IMR-90 (cell line): ENCODE results near the gene EIF6. TPM values are rescaled to one million over a fixed set of nuclear protein-coding genes. Genes with fewer than 3 reads are reported as not detected.

ENCODE experiments used
- ATAC-seq: fragments of 200-7000 bp; cut with Tn5 transposase; 2 replicates; pipeline ENCODE4 v1.9.1; 2020; ENCODE audit warnings: low read depth, mild to moderate bottlenecking, moderate library complexity
- BruUV-seq: library from RNA; stranded (reverse); fragments of 400-500 nt; replicated peaks from 2 replicates; lab custom pipeline; 2021; lab: Mats Ljungman, UMichigan
- CTCF ChIA-PET: fragments of 300-600 bp; formaldehyde crosslinking; extraction: SDS; loops from one replicate; lab custom pipeline; 2021; ENCODE audit warnings: antibody characterized with exemption; lab: Yijun Ruan, JAX
- POLR2A ChIA-PET: fragments of 300-600 bp; sonication (Branson Sonifier 250); formaldehyde crosslinking; loops from one replicate; lab custom pipeline; 2022; ENCODE audit warnings: antibody characterized with exemption; ENCODE audit not compliant: unreplicated experiment; lab: Charles Lee
- DNase-seq: peaks from one replicate; pipeline ENCODE4 v3.0.0; 2013
- H2AFZ ChIP-seq: replicated peaks from 2 replicates; pipeline ENCODE3; 2013; ENCODE audit warnings: low read length, mild to moderate bottlenecking; ENCODE audit not compliant: poor library complexity
- H2AK5ac ChIP-seq: 2 replicates; pipeline ENCODE4 v1.6.1; 2013; ENCODE audit warnings: low read depth, low read length, inconsistent platforms
- H2AK9ac ChIP-seq: replicated peaks from 2 replicates; pipeline ENCODE3; 2013; ENCODE audit warnings: mild to moderate bottlenecking, low read depth, low read length, moderate library complexity; ENCODE audit not compliant: poor library complexity
- H2BK120ac ChIP-seq: 2 replicates; pipeline ENCODE4 v1.6.1; 2013; ENCODE audit warnings: low read depth, low read length, inconsistent platforms
- H2BK15ac ChIP-seq: 3 replicates; pipeline ENCODE4 v1.6.1; 2013; ENCODE audit warnings: low read depth, low read length, inconsistent platforms
- H2BK20ac ChIP-seq: 2 replicates; pipeline ENCODE4 v1.6.1; 2013; ENCODE audit warnings: low read depth, mild to moderate bottlenecking, inconsistent platforms, low read length, moderate library complexity
- H2BK5ac ChIP-seq: 2 replicates; pipeline ENCODE4 v1.6.1; 2013; ENCODE audit warnings: mild to moderate bottlenecking, low read depth, low read length, inconsistent platforms; ENCODE audit not compliant: poor library complexity, severe bottlenecking
- H3K14ac ChIP-seq: replicated peaks from 2 replicates; pipeline ENCODE4 v1.6.1; 2013; ENCODE audit warnings: low read depth, low read length, inconsistent platforms
- H3K18ac ChIP-seq: 2 replicates; pipeline ENCODE4 v1.6.1; 2013; ENCODE audit warnings: low read depth, low read length, control low read depth
- H3K23ac ChIP-seq: 2 replicates; pipeline ENCODE4 v1.6.1; 2013; ENCODE audit warnings: low read depth, low read length, inconsistent platforms
- H3K27ac ChIP-seq: 2 replicates; pipeline ENCODE4 v1.5.1; 2013; ENCODE audit warnings: mild to moderate bottlenecking, control low read depth, low read length; ENCODE audit not compliant: insufficient read depth
- H3K27me3 ChIP-seq: 2 replicates; pipeline ENCODE4 v1.6.1; 2013; ENCODE audit warnings: low read length; ENCODE audit not compliant: control insufficient read depth, insufficient read depth
- H3K36me3 ChIP-seq: 2 replicates; pipeline ENCODE4 v1.6.1; 2013; ENCODE audit warnings: low read length, mixed read lengths; ENCODE audit not compliant: control insufficient read depth, insufficient read depth
- H3K4ac ChIP-seq: 2 replicates; pipeline ENCODE4 v1.6.1; 2013; ENCODE audit warnings: low read depth, low read length, inconsistent platforms
- H3K4me1 ChIP-seq: 2 replicates; pipeline ENCODE4 v1.6.1; 2013; ENCODE audit warnings: low read length, mixed read lengths; ENCODE audit not compliant: control insufficient read depth, insufficient read depth
- H3K4me2 ChIP-seq: 2 replicates; pipeline ENCODE4 v1.6.1; 2013; ENCODE audit warnings: low read depth, mild to moderate bottlenecking, control low read depth, low read length, moderate library complexity
- H3K4me3 ChIP-seq: 2 replicates; pipeline ENCODE4 v1.5.1; 2013; ENCODE audit warnings: low read depth, mild to moderate bottlenecking, control low read depth, low read length, moderate library complexity; ENCODE audit not compliant: insufficient read depth
- H3K56ac ChIP-seq: 2 replicates; pipeline ENCODE4 v1.6.1; 2013; ENCODE audit warnings: low read length, inconsistent platforms; ENCODE audit not compliant: insufficient read depth; ENCODE audit errors: extremely low read depth
- H3K79me1 ChIP-seq, 2 experiments: 2 replicates each; pipeline ENCODE4 v1.6.1; 2013; ENCODE audit warnings: low read length in 2 of 2, inconsistent platforms in 1 of 2, low read depth in 1 of 2
- H3K9ac ChIP-seq: 2 replicates; pipeline ENCODE4 v1.6.1; 2013; ENCODE audit warnings: low read depth, low read length, control low read depth
- H3K9me1 ChIP-seq: 2 replicates; pipeline ENCODE4 v1.6.1; 2013; ENCODE audit warnings: low read length, inconsistent platforms; ENCODE audit not compliant: insufficient read depth
- H3K9me3 ChIP-seq: 2 replicates; pipeline ENCODE4 v1.6.1; 2013; ENCODE audit warnings: low read length; ENCODE audit not compliant: control insufficient read depth, insufficient read depth
- H4K20me1 ChIP-seq: 2 replicates; pipeline ENCODE4 v1.6.1; 2013; ENCODE audit warnings: low read length, inconsistent platforms; ENCODE audit not compliant: insufficient read depth
- H4K5ac ChIP-seq: 2 replicates; pipeline ENCODE4 v1.6.1; 2013; ENCODE audit warnings: mild to moderate bottlenecking, low read depth, low read length, control low read depth
- H4K8ac ChIP-seq, 2 experiments: 2 replicates each; pipeline ENCODE4 v1.6.1; 2013; ENCODE audit warnings: low read depth in 2 of 2, low read length in 2 of 2, control low read depth in 1 of 2, inconsistent platforms in 1 of 2
- H4K91ac ChIP-seq: 2 replicates; pipeline ENCODE4 v1.6.1; 2013; ENCODE audit warnings: low read depth, low read length, inconsistent platforms; ENCODE audit not compliant: insufficient read depth
- BHLHE40 ChIP-seq: fragments of 150-350 bp; IDR thresholded peaks from 2 replicates; pipeline ENCODE4 v1.6.1; 2016; ENCODE audit warnings: mild to moderate bottlenecking, low read depth, low read length
- CEBPB ChIP-seq: IDR thresholded peaks from 2 replicates; pipeline ENCODE4 v1.6.1; 2012; ENCODE audit warnings: low read depth, low read length, improper control_type of control experiment
- CHD1 ChIP-seq: IDR thresholded peaks from 2 replicates; pipeline ENCODE4 v1.6.1; 2012; ENCODE audit warnings: low read depth, low read length, improper control_type of control experiment
- CTCF ChIP-seq: conservative IDR thresholded peaks from 2 replicates; pipeline ENCODE4 v1.5.1; 2012; ENCODE audit warnings: mild to moderate bottlenecking, low read depth, low read length, improper control_type of control experiment
- ELK1 ChIP-seq: fragments of 150-350 bp; IDR thresholded peaks from 2 replicates; pipeline ENCODE4 v1.6.1; 2016; ENCODE audit warnings: low read depth, mild to moderate bottlenecking, low read length, moderate library complexity, borderline replicate concordance
- FOS ChIP-seq: fragments of 150-350 bp; IDR thresholded peaks from 2 replicates; pipeline ENCODE4 v1.6.1; 2016; ENCODE audit warnings: low read depth, low read length
- MAFK ChIP-seq: IDR thresholded peaks from 2 replicates; pipeline ENCODE4 v1.6.1; 2012; ENCODE audit warnings: low read depth, low read length, improper control_type of control experiment
- MAZ ChIP-seq: IDR thresholded peaks from 2 replicates; pipeline ENCODE4 v1.6.1; 2012; ENCODE audit warnings: low read depth, mild to moderate bottlenecking, low read length, improper control_type of control experiment, moderate library complexity, borderline replicate concordance
- MXI1 ChIP-seq: IDR thresholded peaks from 2 replicates; pipeline ENCODE4 v1.6.1; 2012; ENCODE audit warnings: low read depth, mild to moderate bottlenecking, low read length, moderate library complexity, borderline replicate concordance
- NFE2L2 ChIP-seq: fragments of 150-350 bp; IDR thresholded peaks from 2 replicates; pipeline ENCODE4 v1.6.1; 2016; ENCODE audit warnings: low read depth, mild to moderate bottlenecking, low read length
- POLR2A ChIP-seq: IDR thresholded peaks from 2 replicates; pipeline ENCODE4 v1.6.1; 2012; ENCODE audit warnings: mild to moderate bottlenecking, low read depth, low read length
- RAD21 ChIP-seq: IDR thresholded peaks from 2 replicates; pipeline ENCODE4 v1.6.1; 2012; ENCODE audit warnings: low read length, improper control_type of control experiment
- RCOR1 ChIP-seq: IDR thresholded peaks from 2 replicates; pipeline ENCODE4 v1.6.1; 2012; ENCODE audit warnings: mild to moderate bottlenecking, low read length, improper control_type of control experiment; ENCODE audit not compliant: insufficient replicate concordance
- RFX5 ChIP-seq: IDR thresholded peaks from 2 replicates; pipeline ENCODE4 v1.8.0; 2012; ENCODE audit warnings: low read depth, mild to moderate bottlenecking, low read length, moderate library complexity
- SMC3 ChIP-seq: fragments of 150-350 bp; IDR thresholded peaks from 2 replicates; pipeline ENCODE4 v1.6.1; 2016; ENCODE audit warnings: low read depth, mild to moderate bottlenecking, antibody characterized with exemption, low read length, moderate library complexity
- WGBS, 2 experiments: methylation state at CpG; one replicate each; pipeline versions ENCODE4 v1.1.5 to v1.1.7; 2013; ENCODE audit warnings: missing lambda C conversion rate in 2 of 2; ENCODE audit not compliant: insufficient read length in 1 of 2; ENCODE audit errors: extremely low coverage in 2 of 2; 5-methylcytosine and 5-hydroxymethylcytosine counted together
- dilution Hi-C: fragments of 300-500 bp; cut with HindIII; formaldehyde crosslinking; loops from one replicate; pipeline ENCODE4 v1.14.3; 2018; ENCODE audit warnings: low sequenced_read_pairs; ENCODE audit not compliant: unreplicated experiment
- in situ Hi-C: fragments of 300-500 bp; cut with MboI; formaldehyde crosslinking; loops from 3 replicates; pipeline ENCODE4 v1.14.3; 2019; ENCODE audit warnings: low sequenced_read_pairs, inconsistent platforms, mixed read lengths
- intact Hi-C: fragments of 100-400 bp; cut with micrococcal nuclease; formaldehyde crosslinking; loops from 2 replicates; pipeline ENCODE4 v1.10.0; 2022
- polyA plus RNA-seq, 3 experiments: library from polyadenylated mRNA; depleted of rRNA; stranded (reverse); fragments of >200 nt; gene quantifications; 2 replicates each; pipeline ENCODE4 v1.2.3, GENCODE V29; 2012; ENCODE audit warnings: low replicate concordance in 1 of 3
- total RNA-seq: library from RNA; depleted of rRNA; stranded (reverse); fragments of >200 nt; gene quantifications from 2 replicates; pipeline ENCODE4 v1.2.3, GENCODE V29; 2012
- TF ChIP-seq, protein P1 (sequence below): fragments of 150-350 bp; IDR thresholded peaks from 2 replicates; pipeline ENCODE4 v1.6.1; 2017; ENCODE audit warnings: mild to moderate bottlenecking, antibody characterized with exemption, low read length, low read depth

EIF6 gene
- total and polyA plus RNA-seq, 2 of the 4 experiments (the other 2 are of a cell fraction), result 215 to 227 TPM

- no peak overlapping the region for H4K5ac ChIP-seq
- H2BK120ac ChIP-seq, result no peak overlapping the region
- no peaks in the 10 kb centered on the region for H3K9me3 ChIP-seq
- ATAC-seq (no peak), DNase-seq (no peak)
- no peak overlapping the region for H3K14ac ChIP-seq
- in situ Hi-C loops (no loop called here), intact Hi-C loops (no loop called here), dilution Hi-C loops (no loop called here)
- no peaks in the 10 kb centered on the region for H3K79me1 ChIP-seq
- H3K9ac ChIP-seq, result no peak overlapping the region
- ChIA-PET POLR2A (no interaction called here), CTCF (no interaction called here)
- peaks cover 1% of the 10 kb centered on the region; the same call in 1 of the 2 replicates for H3K4me1 ChIP-seq
- no peaks in the 10 kb centered on the region for H4K20me1 ChIP-seq
- H3K9me1 ChIP-seq, result 0 out of 2 replicates have a peak, but pooled peaks cover 5% of the 10 kb centered on the region
- no peak overlapping the region for H2BK5ac ChIP-seq
- peaks cover 2% of the 10 kb centered on the region for H3K27me3 ChIP-seq
- no peak overlapping the region for H2AFZ ChIP-seq
- no peak overlapping the region for H2BK20ac ChIP-seq
- TF ChIP-seq MAFK (no peak), MXI1 (no peak), CEBPB (no peak), CHD1 (no peak), NFE2L2 (no peak), SMC3 (no peak), RAD21 (no peak), BHLHE40 (no peak), CTCF (no peak), MAZ (no peak), POLR2A (no peak), FOS (no peak), ELK1 (no peak), RCOR1 (no peak), RFX5 (no peak)
- TF ChIP-seq, protein P1, sequence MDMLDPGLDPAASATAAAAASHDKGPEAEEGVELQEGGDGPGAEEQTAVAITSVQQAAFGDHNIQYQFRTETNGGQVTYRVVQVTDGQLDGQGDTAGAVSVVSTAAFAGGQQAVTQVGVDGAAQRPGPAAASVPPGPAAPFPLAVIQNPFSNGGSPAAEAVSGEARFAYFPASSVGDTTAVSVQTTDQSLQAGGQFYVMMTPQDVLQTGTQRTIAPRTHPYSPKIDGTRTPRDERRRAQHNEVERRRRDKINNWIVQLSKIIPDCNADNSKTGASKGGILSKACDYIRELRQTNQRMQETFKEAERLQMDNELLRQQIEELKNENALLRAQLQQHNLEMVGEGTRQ, result no peak
- H4K8ac ChIP-seq, result no peak overlapping the region
- H3K4me3 ChIP-seq, result no peak overlapping the region
- H3K36me3 ChIP-seq, result no peaks in the 10 kb centered on the region
- no peak overlapping the region for H2AK5ac ChIP-seq
- BruUV-seq, result no TSS peak
- H2AK9ac ChIP-seq, result no peak overlapping the region
- no peak overlapping the region for H3K4me2 ChIP-seq
- no peak overlapping the region for H3K27ac ChIP-seq
- H4K91ac ChIP-seq, result no peak overlapping the region
- no peak overlapping the region for H2BK15ac ChIP-seq
- WGBS, 2 experiments, result 100% methylated on average over 2 of the region's 8 CpGs; no CpG with 5 or more reads in 1 of the 2 experiments
- H3K18ac ChIP-seq, result no peak overlapping the region
- no peak overlapping the region for H3K23ac ChIP-seq
- H3K56ac ChIP-seq, result no peak overlapping the region
- H3K4ac ChIP-seq, result no peak overlapping the region
Measured at GRCh38 chr20:35295674-35296073, 11.1 kb upstream of the EIF6 start.
